ENCODE data around the gene YAF2.

Gene YAF2

DNA sequence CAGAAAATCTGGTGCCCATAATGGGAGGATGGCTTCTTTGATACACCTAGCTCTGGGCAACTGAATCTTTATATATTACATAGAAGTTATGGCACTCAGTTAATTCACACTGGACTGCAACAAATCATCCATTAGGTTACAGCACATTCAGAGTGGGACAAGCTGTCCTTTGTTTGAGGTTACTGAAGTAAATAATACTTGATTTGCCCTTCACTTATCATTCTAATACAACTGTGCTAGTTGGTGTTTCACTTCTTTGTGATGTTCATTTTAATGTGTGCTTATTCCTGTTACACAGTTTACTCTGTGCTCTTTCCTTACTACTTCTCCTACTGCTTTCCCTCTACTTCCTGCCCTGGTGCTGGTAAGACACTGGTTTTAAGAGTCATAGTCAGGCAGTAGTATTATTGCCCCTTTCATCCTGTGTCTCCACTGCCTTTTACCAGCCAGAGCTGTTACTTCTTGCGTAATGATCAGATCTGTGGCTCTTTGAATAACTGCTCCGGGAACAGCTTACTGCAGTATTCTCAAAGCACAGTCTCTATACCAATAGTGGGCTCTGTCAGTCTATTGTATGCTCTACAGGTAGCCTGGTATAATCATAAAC is 57.0 kb downstream of the YAF2 start:
- Histone ChIP-seq H2AFZ (ENCODE audit: low read length) (no peak overlapping the region), H3K9me2 (ENCODE audit: low read depth, low read length) (no peaks in the 10 kb centered on the region), H3K79me2 (ENCODE audit: insufficient read depth, low read length) (no peaks in the 10 kb centered on the region), H3K4me1 (ENCODE audit: insufficient read depth, low read length, severe bottlenecking) (no peaks in the 10 kb centered on the region), H3K9me3 (ENCODE audit: low read length) (no peaks in the 10 kb centered on the region), H3K4me3 (ENCODE audit: low read depth, low read length, poor library complexity, severe bottlenecking) (no peak overlapping the region), H3F3A (ENCODE audit: insufficient read depth, low read length) (no peaks in the 10 kb centered on the region), H3K27me3 (ENCODE audit: insufficient read depth, low read length) (no peaks in the 10 kb centered on the region), H4K20me1 (ENCODE audit: insufficient read depth, low read length) (no peaks in the 10 kb centered on the region), H3K9ac (ENCODE audit: low read length) (no peak overlapping the region), H3K36me3 (ENCODE audit: insufficient read depth, low read length) (peaks cover 21% of the 10 kb centered on the region), H3K27ac (ENCODE audit: low read depth, low read length, poor library complexity, severe bottlenecking) (no peak overlapping the region), H3K4me2 (ENCODE audit: low read length) (no peak overlapping the region)
- TF ChIP-seq EZH2 (IDR thresholded peaks at IDR 0.05; ENCODE audit: borderline replicate concordance, low read length) = no peak
- TF ChIP-seq, protein P1, sequence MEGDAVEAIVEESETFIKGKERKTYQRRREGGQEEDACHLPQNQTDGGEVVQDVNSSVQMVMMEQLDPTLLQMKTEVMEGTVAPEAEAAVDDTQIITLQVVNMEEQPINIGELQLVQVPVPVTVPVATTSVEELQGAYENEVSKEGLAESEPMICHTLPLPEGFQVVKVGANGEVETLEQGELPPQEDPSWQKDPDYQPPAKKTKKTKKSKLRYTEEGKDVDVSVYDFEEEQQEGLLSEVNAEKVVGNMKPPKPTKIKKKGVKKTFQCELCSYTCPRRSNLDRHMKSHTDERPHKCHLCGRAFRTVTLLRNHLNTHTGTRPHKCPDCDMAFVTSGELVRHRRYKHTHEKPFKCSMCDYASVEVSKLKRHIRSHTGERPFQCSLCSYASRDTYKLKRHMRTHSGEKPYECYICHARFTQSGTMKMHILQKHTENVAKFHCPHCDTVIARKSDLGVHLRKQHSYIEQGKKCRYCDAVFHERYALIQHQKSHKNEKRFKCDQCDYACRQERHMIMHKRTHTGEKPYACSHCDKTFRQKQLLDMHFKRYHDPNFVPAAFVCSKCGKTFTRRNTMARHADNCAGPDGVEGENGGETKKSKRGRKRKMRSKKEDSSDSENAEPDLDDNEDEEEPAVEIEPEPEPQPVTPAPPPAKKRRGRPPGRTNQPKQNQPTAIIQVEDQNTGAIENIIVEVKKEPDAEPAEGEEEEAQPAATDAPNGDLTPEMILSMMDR (IDR thresholded peaks at IDR 0.05; ENCODE audit: low read length) = no peak

DNA sequence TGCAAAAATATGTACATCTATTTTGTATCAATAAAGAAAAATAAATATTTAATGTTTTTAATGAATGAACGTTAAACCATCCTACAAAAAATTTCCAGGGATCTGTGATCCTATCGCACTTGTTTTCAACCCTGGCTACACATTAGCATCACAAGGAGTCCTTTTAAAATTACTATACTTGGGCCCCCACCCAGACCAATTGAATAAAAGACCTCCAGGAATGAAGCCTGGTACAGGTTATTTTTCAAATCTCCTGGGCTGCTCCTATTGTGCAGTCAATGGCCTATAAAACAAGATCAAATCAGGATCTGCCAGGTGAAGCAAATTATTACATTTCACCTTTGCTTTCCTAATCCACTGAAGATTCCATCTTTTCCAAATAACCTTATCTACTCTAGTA is 59.9 kb downstream of the YAF2 start:
- TF ChIP-seq EZH2 (IDR thresholded peaks at IDR 0.05; ENCODE audit: borderline replicate concordance, low read length) = no peak
- TF ChIP-seq, protein P1 (IDR thresholded peaks at IDR 0.05; ENCODE audit: low read length) = no peak

DNA sequence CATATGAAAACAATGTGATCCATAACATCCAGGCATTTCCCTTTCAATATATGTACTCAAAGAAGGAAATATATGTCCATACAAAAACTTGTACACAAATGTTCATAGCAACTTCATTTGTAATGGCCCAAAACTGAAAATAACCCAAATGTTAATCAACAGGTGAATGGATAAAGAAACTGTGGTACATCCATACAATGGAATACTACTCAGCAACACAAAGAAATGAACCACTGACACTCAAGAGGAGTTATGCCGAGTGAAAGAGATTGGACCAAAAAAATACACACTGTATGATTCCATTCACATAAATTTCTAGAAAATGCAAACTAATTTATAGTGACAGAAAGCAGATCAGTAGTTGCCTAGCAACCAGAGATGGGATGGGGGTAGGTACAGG is 63.1 kb downstream of the YAF2 start:
- H2AFZ ChIP-seq (ENCODE audit: low read length) = no peak overlapping the region

More for the DNA sequence above, 59.9 kb downstream of the YAF2 start:
- Histone ChIP-seq H3K9ac (ENCODE audit: low read length) (no peak overlapping the region), H4K20me1 (ENCODE audit: insufficient read depth, low read length) (no peaks in the 10 kb centered on the region), H3K27me3 (ENCODE audit: insufficient read depth, low read length) (no peaks in the 10 kb centered on the region), H3K9me3 (ENCODE audit: low read length) (no peaks in the 10 kb centered on the region), H3K79me2 (ENCODE audit: insufficient read depth, low read length) (no peaks in the 10 kb centered on the region), H2AFZ (ENCODE audit: low read length) (no peak overlapping the region), H3K4me3 (ENCODE audit: low read depth, low read length, poor library complexity, severe bottlenecking) (no peak overlapping the region), H3K36me3 (ENCODE audit: insufficient read depth, low read length) (peaks cover 30% of the 10 kb centered on the region), H3F3A (ENCODE audit: insufficient read depth, low read length) (no peaks in the 10 kb centered on the region), H3K4me2 (ENCODE audit: low read length) (no peak overlapping the region), H3K4me1 (ENCODE audit: insufficient read depth, low read length, severe bottlenecking) (peaks cover 3% of the 10 kb centered on the region), H3K27ac (ENCODE audit: low read depth, low read length, poor library complexity, severe bottlenecking) (no peak overlapping the region), H3K9me2 (ENCODE audit: low read depth, low read length) (no peaks in the 10 kb centered on the region)

More for the DNA sequence above, 63.1 kb downstream of the YAF2 start:
- H3K9me3 ChIP-seq (ENCODE audit: low read length) = no peaks in the 10 kb centered on the region
- TF ChIP-seq EZH2 (IDR thresholded peaks at IDR 0.05; ENCODE audit: borderline replicate concordance, low read length) = no peak
- TF ChIP-seq, protein P1 (IDR thresholded peaks at IDR 0.05; ENCODE audit: low read length) = no peak
- H3K27me3 ChIP-seq (ENCODE audit: insufficient read depth, low read length) = no peaks in the 10 kb centered on the region
- H3K4me3 ChIP-seq (ENCODE audit: low read depth, low read length, poor library complexity, severe bottlenecking) = no peak overlapping the region
- no peak overlapping the region for H3K9ac ChIP-seq (ENCODE audit: low read length)
- peaks cover 6% of the 10 kb centered on the region for H3K4me1 ChIP-seq (ENCODE audit: insufficient read depth, low read length, severe bottlenecking)
- H3K79me2 ChIP-seq (ENCODE audit: insufficient read depth, low read length) = no peaks in the 10 kb centered on the region
- no peak overlapping the region for H3K27ac ChIP-seq (ENCODE audit: low read depth, low read length, poor library complexity, severe bottlenecking)
- H3K4me2 ChIP-seq (ENCODE audit: low read length) = no peak overlapping the region
- H4K20me1 ChIP-seq (ENCODE audit: insufficient read depth, low read length) = no peaks in the 10 kb centered on the region
- no peaks in the 10 kb centered on the region for H3K9me2 ChIP-seq (ENCODE audit: low read depth, low read length)
- H3K36me3 ChIP-seq (ENCODE audit: insufficient read depth, low read length) = peaks cover 30% of the 10 kb centered on the region
- no peaks in the 10 kb centered on the region for H3F3A ChIP-seq (ENCODE audit: insufficient read depth, low read length)

Measured in OCI-LY1 (cell line).